T-helper 2 cell treated with Interferon-gamma antibody and Interleukin-4, amounts not matched to agents 5 μg/mL and 100 μg/mL, for 36 hours (primary cell): ENCODE results near the gene VAMP5.
"Not testable (repeated sequence)": the region's sequence is repeated elsewhere in the genome, so short reads cannot be mapped to it uniquely, and the experiment has no call there.

Experiments used
- DNase-seq: peaks from one replicate; pipeline ENCODE4 v3.0.0; 2021; ENCODE audit warnings: low spot score
- H3K27ac Mint-ChIP-seq: one replicate; pipeline ENCODE4 v1.8.0; 2021; ENCODE audit warnings: mild to moderate bottlenecking, mixed read lengths
- H3K27me3 Mint-ChIP-seq: one replicate; pipeline ENCODE4 v1.8.0; 2021; ENCODE audit warnings: low read depth, mixed read lengths
- H3K36me3 Mint-ChIP-seq: one replicate; pipeline ENCODE4 v1.8.0; 2021; ENCODE audit warnings: low read depth, mixed read lengths
- H3K4me1 Mint-ChIP-seq: one replicate; pipeline ENCODE4 v1.8.0; 2021; ENCODE audit warnings: low read depth, mixed read lengths
- H3K4me3 Mint-ChIP-seq: one replicate; pipeline ENCODE4 v1.8.0; 2022; ENCODE audit warnings: mild to moderate bottlenecking, moderate library complexity, mixed read lengths
- H3K9me3 Mint-ChIP-seq: one replicate; pipeline ENCODE4 v1.8.0; 2021; ENCODE audit warnings: mixed read lengths

Gene VAMP5

GRCh38 chr2:85545780-85546240, 38.4 kb upstream of the VAMP5 start:
- no peak overlapping the region for H3K27ac Mint-ChIP-seq
- DNase-seq: no peak
- H3K36me3 Mint-ChIP-seq: peaks cover 62% of the 10 kb centered on the region
- no peaks in the 10 kb centered on the region for H3K27me3 Mint-ChIP-seq
- H3K9me3 Mint-ChIP-seq: no peaks in the 10 kb centered on the region
- H3K4me1 Mint-ChIP-seq: peaks cover 31% of the 10 kb centered on the region
- H3K4me3 Mint-ChIP-seq: no peak overlapping the region

GRCh38 chr2:85547089-85547858, 37.0 kb upstream of the VAMP5 start:
- Mint-ChIP-seq H3K4me1 (peaks cover 24% of the 10 kb centered on the region), H3K27me3 (no peaks in the 10 kb centered on the region), H3K9me3 (no peaks in the 10 kb centered on the region), H3K4me3 (no peak overlapping the region), H3K36me3 (peaks cover 52% of the 10 kb centered on the region), H3K27ac (peak overlapping the region; percentile 46)
- no peak for DNase-seq

- Mint-ChIP-seq H3K36me3 (peaks cover 46% of the 10 kb centered on the region), H3K4me1 (peaks cover 19% of the 10 kb centered on the region), H3K4me3 (no peak overlapping the region), H3K9me3 (no peaks in the 10 kb centered on the region), H3K27me3 (no peaks in the 10 kb centered on the region), H3K27ac (peak overlapping the region; percentile 26)
- DNase-seq: no peak
Measured at GRCh38 chr2:85547859-85548607, 36.2 kb upstream of the VAMP5 start.

- peaks cover 41% of the 10 kb centered on the region for H3K36me3 Mint-ChIP-seq
Measured at GRCh38 chr2:85548608-85548900, 35.7 kb upstream of the VAMP5 start.

GRCh38 chr2:85549095-85549494, 35.1 kb upstream of the VAMP5 start:
- Mint-ChIP-seq H3K4me1 (peaks cover 12% of the 10 kb centered on the region), H3K4me3 (no peak overlapping the region), H3K27ac (no peak overlapping the region), H3K27me3 (no peaks in the 10 kb centered on the region), H3K9me3 (no peaks in the 10 kb centered on the region), H3K36me3 (peaks cover 40% of the 10 kb centered on the region)
- DNase-seq: no peak

More at GRCh38 chr2:85548608-85548900, 35.7 kb upstream of the VAMP5 start:
- Mint-ChIP-seq H3K4me3 (no peak overlapping the region), H3K4me1 (peaks cover 16% of the 10 kb centered on the region), H3K27ac (no peak overlapping the region), H3K27me3 (no peaks in the 10 kb centered on the region), H3K9me3 (no peaks in the 10 kb centered on the region)
- DNase-seq: no peak

- Mint-ChIP-seq H3K27me3 (no peaks in the 10 kb centered on the region), H3K36me3 (peaks cover 37% of the 10 kb centered on the region), H3K4me3 (no peak overlapping the region), H3K27ac (no peak overlapping the region), H3K9me3 (no peaks in the 10 kb centered on the region), H3K4me1 (peaks cover 9% of the 10 kb centered on the region)
- no peak for DNase-seq
Measured at GRCh38 chr2:85549826-85550225, 34.4 kb upstream of the VAMP5 start.

GRCh38 chr2:85550486-85550885, 33.7 kb upstream of the VAMP5 start:
- peaks cover 9% of the 10 kb centered on the region for H3K4me1 Mint-ChIP-seq
- H3K27ac Mint-ChIP-seq: no peak overlapping the region
- no peaks in the 10 kb centered on the region for H3K27me3 Mint-ChIP-seq
- H3K36me3 Mint-ChIP-seq: peaks cover 34% of the 10 kb centered on the region
- no peak overlapping the region for H3K4me3 Mint-ChIP-seq
- H3K9me3 Mint-ChIP-seq: no peaks in the 10 kb centered on the region
- DNase-seq: no peak

GRCh38 chr2:85551698-85552678, 32.2 kb upstream of the VAMP5 start:
- H3K4me1 Mint-ChIP-seq: peaks cover 7% of the 10 kb centered on the region
- peak; percentile 71 for DNase-seq
- H3K4me3 Mint-ChIP-seq: no peak overlapping the region
- H3K9me3 Mint-ChIP-seq: no peaks in the 10 kb centered on the region
- H3K36me3 Mint-ChIP-seq: peaks cover 26% of the 10 kb centered on the region
- no peak overlapping the region for H3K27ac Mint-ChIP-seq
- no peaks in the 10 kb centered on the region for H3K27me3 Mint-ChIP-seq

GRCh38 chr2:85553184-85553583, 31.0 kb upstream of the VAMP5 start:
- peaks cover 26% of the 10 kb centered on the region for H3K36me3 Mint-ChIP-seq
- H3K27me3 Mint-ChIP-seq: no peaks in the 10 kb centered on the region
- no peak overlapping the region for H3K27ac Mint-ChIP-seq
- peaks cover 4% of the 10 kb centered on the region for H3K4me1 Mint-ChIP-seq
- H3K9me3 Mint-ChIP-seq: no peaks in the 10 kb centered on the region
- DNase-seq: no peak
- no peak overlapping the region for H3K4me3 Mint-ChIP-seq

- peaks cover 25% of the 10 kb centered on the region for H3K36me3 Mint-ChIP-seq
- H3K27ac Mint-ChIP-seq: no peak overlapping the region
Measured at GRCh38 chr2:85554980-85555612, 29.1 kb upstream of the VAMP5 start.

GRCh38 chr2:85557130-85557529, 27.1 kb upstream of the VAMP5 start:
- Mint-ChIP-seq H3K36me3 (peaks cover 19% of the 10 kb centered on the region), H3K9me3 (no peaks in the 10 kb centered on the region), H3K4me3 (no peak overlapping the region), H3K27me3 (no peaks in the 10 kb centered on the region), H3K27ac (no peak overlapping the region), H3K4me1 (peaks cover 18% of the 10 kb centered on the region)
- DNase-seq: no peak

More at GRCh38 chr2:85554980-85555612, 29.1 kb upstream of the VAMP5 start:
- Mint-ChIP-seq H3K9me3 (no peaks in the 10 kb centered on the region), H3K27me3 (no peaks in the 10 kb centered on the region), H3K4me3 (no peak overlapping the region), H3K4me1 (peaks cover 8% of the 10 kb centered on the region)
- no peak for DNase-seq

GRCh38 chr2:85558160-85558559, 26.1 kb upstream of the VAMP5 start:
- Mint-ChIP-seq H3K9me3 (no peaks in the 10 kb centered on the region), H3K4me3 (peak overlapping the region; percentile 10), H3K36me3 (peaks cover 16% of the 10 kb centered on the region), H3K27me3 (no peaks in the 10 kb centered on the region), H3K4me1 (peaks cover 18% of the 10 kb centered on the region), H3K27ac (no peak overlapping the region)
- no peak for DNase-seq

GRCh38 chr2:85560403-85560726, 23.9 kb upstream of the VAMP5 start:
- H3K9me3 Mint-ChIP-seq, DNase-seq, H3K27me3 Mint-ChIP-seq, H3K36me3 Mint-ChIP-seq: not testable (repeated sequence)
- peak overlapping the region; percentile 95 for H3K4me3 Mint-ChIP-seq
- H3K4me1 Mint-ChIP-seq: peaks cover 24% of the 10 kb centered on the region
- peak overlapping the region; percentile 96 for H3K27ac Mint-ChIP-seq
